H1 (cell line): ENCODE data around the gene SBF2. TPM values are rescaled to one million over a fixed set of nuclear protein-coding genes. Genes with fewer than 3 reads are reported as not detected.
A peak's percentile ranks its signal among the peaks of the same experiment; 100 is the strongest.

Experiments used
- ASH2L ChIP-seq: fragments of 200-600, 300-600 bp; sonication (generic); IDR thresholded peaks from one replicate; pipeline ENCODE4 v1.7.1; 2017; ENCODE audit warnings: low read length
- BACH1 ChIP-seq: IDR thresholded peaks from 2 replicates; pipeline ENCODE4 v1.6.1; 2012; ENCODE audit warnings: low read length, improper control_type of control experiment
- BCL11A ChIP-seq, 2 experiments: IDR thresholded peaks; one replicate each; pipeline ENCODE4 v1.6.1; 2011; ENCODE audit warnings: low read depth in 2 of 2, low read length in 2 of 2, mild to moderate bottlenecking in 2 of 2
- CHD1 ChIP-seq: IDR thresholded peaks from 2 replicates; pipeline ENCODE4 v1.6.1; 2012; ENCODE audit warnings: low read depth, low read length, improper control_type of control experiment
- CTBP2 ChIP-seq: IDR thresholded peaks from 2 replicates; pipeline ENCODE4 v1.7.0; 2011; ENCODE audit warnings: borderline replicate concordance, mild to moderate bottlenecking, moderate library complexity, mixed read lengths, low read length; ENCODE audit not compliant: insufficient read depth, insufficient read length
- FOSL1 ChIP-seq: IDR thresholded peaks from 2 replicates; pipeline ENCODE4 v1.6.1; 2011; ENCODE audit warnings: mild to moderate bottlenecking, low read depth, low read length, moderate library complexity; ENCODE audit not compliant: insufficient read depth
- JUND ChIP-seq: IDR thresholded peaks from 2 replicates; pipeline ENCODE4 v1.6.1; 2011; ENCODE audit warnings: mild to moderate bottlenecking, improper control_type of control experiment, low read length
- NANOG ChIP-seq: IDR thresholded peaks from 2 replicates; pipeline ENCODE4 v1.6.1; 2011; ENCODE audit warnings: low read length, low read depth, mild to moderate bottlenecking, inconsistent platforms; ENCODE audit not compliant: insufficient read depth, poor library complexity, severe bottlenecking
- NRF1 ChIP-seq: IDR thresholded peaks from 2 replicates; pipeline ENCODE4 v1.6.1; 2011; ENCODE audit warnings: mild to moderate bottlenecking, low read depth, low read length, improper control_type of control experiment
- PHF8 ChIP-seq: fragments of 200-600 bp; sonication (generic); conservative IDR thresholded peaks from 2 replicates; pipeline ENCODE4 v1.7.1; 2012; ENCODE audit warnings: low read depth, mild to moderate bottlenecking, inconsistent platforms, low read length, moderate library complexity
- POLR2AphosphoS5 ChIP-seq: IDR thresholded peaks from 2 replicates; pipeline ENCODE4 v1.6.1; 2011; ENCODE audit warnings: low read depth, low read length
- RBBP5 ChIP-seq: IDR thresholded peaks from 2 replicates; pipeline ENCODE4 v1.7.1; 2012; ENCODE audit warnings: low read depth, mild to moderate bottlenecking, inconsistent platforms, low read length, moderate library complexity, borderline replicate concordance
- RFX5 ChIP-seq: IDR thresholded peaks from 2 replicates; pipeline ENCODE4 v1.6.1; 2011; ENCODE audit warnings: low read depth, low read length, improper control_type of control experiment, borderline replicate concordance
- SAP30 ChIP-seq: fragments of 300-600 bp; sonication (generic); IDR thresholded peaks from 2 replicates; pipeline ENCODE4 v1.7.1; 2012; ENCODE audit warnings: low read length, moderate library complexity, mild to moderate bottlenecking, inconsistent platforms; ENCODE audit not compliant: insufficient read depth, insufficient replicate concordance
- SUZ12 ChIP-seq: fragments of 200-600 bp; sonication (generic); IDR thresholded peaks from 2 replicates; pipeline ENCODE4 v1.6.1; 2012; ENCODE audit warnings: mild to moderate bottlenecking, inconsistent platforms, low read length, moderate library complexity, mixed read lengths
- TCF12 ChIP-seq: IDR thresholded peaks from 2 replicates; pipeline ENCODE4 v1.6.1; 2011; ENCODE audit warnings: low read depth, mild to moderate bottlenecking, low read length
- TEAD4 ChIP-seq: IDR thresholded peaks from 2 replicates; pipeline ENCODE4 v1.6.1; 2012; ENCODE audit warnings: low read depth, low read length, inconsistent platforms, mixed read lengths
- YY1 ChIP-seq: IDR thresholded peaks from 2 replicates; pipeline ENCODE4 v1.6.1; 2011; ENCODE audit warnings: low read depth, mild to moderate bottlenecking, low read length
- ZNF274 ChIP-seq: IDR thresholded peaks from 2 replicates; pipeline ENCODE4 v1.7.0; 2012; ENCODE audit warnings: low read length, borderline replicate concordance; ENCODE audit errors: extremely low read depth
- polyA plus RNA-seq, 7 experiments: library from polyadenylated mRNA; depleted of rRNA in 3 of 7; stranded (reverse) in 5 of 7; unstranded in 2 of 7; fragments of >200 nt in 5 of 7; fragments of 200-250 nt in 2 of 7; gene quantifications; 1 replicate in 5 of 7; 2 replicates in 1 of 7; 4 replicates in 1 of 7; pipeline versions ENCODE4 v1.2.1 to v1.2.3, GENCODE V29; 2011 to 2013; ENCODE audit warnings: missing spikeins in 2 of 7, mixed read lengths in 2 of 7
- total RNA-seq: library from RNA; stranded (reverse); fragmentation: NEBNext Ultra II Directional; extraction: Animal tissue kit (Norgen Biotek cat#: 25700); gene quantifications from 2 replicates; pipeline ENCODE4 v1.2.1, GENCODE V29; 2021
- TF ChIP-seq, protein P1 (sequence below), 3 experiments: IDR thresholded peaks; 1 replicate in 2 of 3; 2 replicates in 1 of 3; pipeline versions ENCODE4 v1.5.1 to v1.6.1; 2011; ENCODE audit warnings: low read length in 3 of 3, mild to moderate bottlenecking in 3 of 3, inconsistent platforms in 2 of 3, low read depth in 1 of 3, moderate library complexity in 1 of 3; ENCODE audit not compliant: insufficient read depth in 1 of 3; ENCODE audit errors: control extremely low read depth in 1 of 3
- TF ChIP-seq, protein P2 (sequence below): IDR thresholded peaks from 2 replicates; pipeline ENCODE4 v1.6.1; 2011; ENCODE audit warnings: low read depth, mild to moderate bottlenecking, low read length; ENCODE audit not compliant: insufficient read depth

SBF2 gene
- total and polyA plus RNA-seq, 2 of the 8 experiments (the other 6 are each of a cell fraction or from before 2014, with no cell fraction given), result 36.7 to 50.5 TPM

GRCh38 chr11:10307400-10308200 lies 13.6 kb upstream of the SBF2 start (continued):
- TF ChIP-seq, protein P1, sequence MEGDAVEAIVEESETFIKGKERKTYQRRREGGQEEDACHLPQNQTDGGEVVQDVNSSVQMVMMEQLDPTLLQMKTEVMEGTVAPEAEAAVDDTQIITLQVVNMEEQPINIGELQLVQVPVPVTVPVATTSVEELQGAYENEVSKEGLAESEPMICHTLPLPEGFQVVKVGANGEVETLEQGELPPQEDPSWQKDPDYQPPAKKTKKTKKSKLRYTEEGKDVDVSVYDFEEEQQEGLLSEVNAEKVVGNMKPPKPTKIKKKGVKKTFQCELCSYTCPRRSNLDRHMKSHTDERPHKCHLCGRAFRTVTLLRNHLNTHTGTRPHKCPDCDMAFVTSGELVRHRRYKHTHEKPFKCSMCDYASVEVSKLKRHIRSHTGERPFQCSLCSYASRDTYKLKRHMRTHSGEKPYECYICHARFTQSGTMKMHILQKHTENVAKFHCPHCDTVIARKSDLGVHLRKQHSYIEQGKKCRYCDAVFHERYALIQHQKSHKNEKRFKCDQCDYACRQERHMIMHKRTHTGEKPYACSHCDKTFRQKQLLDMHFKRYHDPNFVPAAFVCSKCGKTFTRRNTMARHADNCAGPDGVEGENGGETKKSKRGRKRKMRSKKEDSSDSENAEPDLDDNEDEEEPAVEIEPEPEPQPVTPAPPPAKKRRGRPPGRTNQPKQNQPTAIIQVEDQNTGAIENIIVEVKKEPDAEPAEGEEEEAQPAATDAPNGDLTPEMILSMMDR (IDR thresholded peaks at IDR 0.05; ENCODE audit: control extremely low read depth in 1 of 3, insufficient read depth in 1 of 3, low read depth in 1 of 3, low read length in 3 of 3), result peak; percentile 78 to 92 (median 80)
- TF ChIP-seq JUND (peak; percentile 86), PHF8 (no peak), POLR2AphosphoS5 (peak; percentile 94), FOSL1 (peak; percentile 33; the same call in 1 of the 2 replicates), BCL11A (IDR thresholded peaks at IDR 0.05; ENCODE audit: low read depth in 2 of 2, low read length in 2 of 2) (no peak), YY1 (no peak), ASH2L (peak; percentile 93), SUZ12 (no peak), RBBP5 (peak; percentile 53), CTBP2 (no peak), ZNF274 (no peak), TEAD4 (0 out of 2 replicates have a peak, but pooled peaks have one; percentile 2), CHD1 (no peak; the same call in none of the 2 replicates), SAP30 (no peak), BACH1 (peak; percentile 89), NANOG (no peak), RFX5 (no peak), TCF12 (0 out of 2 replicates have a peak, but pooled peaks have one; percentile 5), NRF1 (no peak)
- TF ChIP-seq, protein P2, sequence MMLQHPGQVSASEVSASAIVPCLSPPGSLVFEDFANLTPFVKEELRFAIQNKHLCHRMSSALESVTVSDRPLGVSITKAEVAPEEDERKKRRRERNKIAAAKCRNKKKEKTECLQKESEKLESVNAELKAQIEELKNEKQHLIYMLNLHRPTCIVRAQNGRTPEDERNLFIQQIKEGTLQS, result 0 out of 2 replicates have a peak, but pooled peaks have one; percentile 45
